Gastrocnemius medialis (tissue), 4 donors: Measurements from ENCODE around the gene RMDN3. TPM values are rescaled to one million over a fixed set of nuclear protein-coding genes. Genes with fewer than 3 reads are reported as not detected.

Experiments
- ATAC-seq, 2 donors: fragments of 150-250 bp; one replicate each; pipeline ENCODE4 v1.9.1; 2016
- DNase-seq, 2 donors: peaks; one replicate each; pipeline ENCODE4 v3.0.0-alpha.2; 2019
- H3K27ac ChIP-seq, 4 donors: fragments of 200-600 bp; sonication (generic); 1 replicate in 1 of 4; 2 replicates in 3 of 4; pipeline ENCODE4 v1.5.1; 2016 to 2018; ENCODE audit warnings: mild to moderate bottlenecking in 2 of 4, moderate library complexity in 1 of 4
- H3K27me3 ChIP-seq, 3 donors: fragments of 200-600 bp; sonication (generic) in 2 of 3; 1 replicate in 1 of 3; 2 replicates in 2 of 3; pipeline versions ENCODE4 v1.5.1 to v1.6.0; 2016 to 2019; ENCODE audit warnings: mild to moderate bottlenecking in 1 of 3, moderate library complexity in 1 of 3
- H3K36me3 ChIP-seq, 2 donors: fragments of 200-600 bp; sonication (generic) in 1 of 2; one replicate each; pipeline ENCODE4 v1.5.1; 2017 to 2018
- H3K4me1 ChIP-seq, 2 donors: fragments of 200-600 bp; sonication (generic) in 1 of 2; one replicate each; pipeline ENCODE4 v1.5.1; 2016 to 2017; ENCODE audit warnings: mild to moderate bottlenecking in 2 of 2
- H3K4me3 ChIP-seq, 4 donors: fragments of 200-600 bp; sonication (generic) in 3 of 4; 1 replicate in 1 of 4; 2 replicates in 3 of 4; pipeline ENCODE4 v1.5.1; 2016 to 2019; ENCODE audit warnings: mild to moderate bottlenecking in 2 of 4
- H3K9me3 ChIP-seq, 3 donors: fragments of 200-600 bp; sonication (generic) in 2 of 3; 1 replicate in 1 of 3; 2 replicates in 2 of 3; pipeline ENCODE4 v1.5.1; 2016 to 2019
- CTCF ChIP-seq, 5 experiments: fragments of 450-650 bp in 3 of 5; fragments of 200-600 bp in 2 of 5; sonication (generic) in 2 of 5; IDR thresholded peaks in 4 of 5; conservative IDR thresholded peaks in 1 of 5; 1 replicate in 4 of 5; 2 replicates in 1 of 5; pipeline ENCODE4 v1.5.1; 2016 to 2019; ENCODE audit warnings: antibody characterized with exemption in 5 of 5, mild to moderate bottlenecking in 3 of 5, moderate library complexity in 3 of 5
- POLR2A ChIP-seq, 2 donors: fragments of 450-650 bp; IDR thresholded peaks; one replicate each; pipeline ENCODE4 v1.6.1; 2017; ENCODE audit warnings: antibody characterized with exemption in 2 of 2, mild to moderate bottlenecking in 2 of 2, moderate library complexity in 2 of 2
- in situ Hi-C, 4 donors: fragments of 200-750 bp; cut with MboI; loops; one replicate each; pipeline versions ENCODE4 v1.15.0 to v1.8.0; 2017; ENCODE audit warnings: low sequenced_read_pairs in 4 of 4
- intact Hi-C: fragments of 100-400 bp; cut with DNase I; formaldehyde crosslinking; loops from one replicate; pipeline ENCODE4 v1.15.1; 2023; ENCODE audit warnings: low total_unique reads
- total RNA-seq, 4 donors: library from RNA; depleted of rRNA; stranded (reverse); fragments of >200 nt; gene quantifications; one replicate each; pipeline versions ENCODE4 v1.1.0 to v1.2.3, GENCODE V29; 2016

The RMDN3 gene
- total RNA-seq, 4 donors from 2014 or later = 12.7 to 55.3 (median 19.6) TPM

GRCh38 chr15:40696228-40696627, 58.8 kb downstream of the RMDN3 start:
- no peaks in the 10 kb centered on the region for H3K27me3 ChIP-seq
- ATAC-seq (no peak), DNase-seq (no peak)
- intact Hi-C loops = no loop called here
- H3K9me3 ChIP-seq = no peaks in the 10 kb centered on the region
- TF ChIP-seq POLR2A (IDR thresholded peaks at IDR 0.05) (no peak), CTCF (IDR thresholded peaks at IDR 0.05 in 4 of 5, conservative IDR thresholded peaks at IDR 0.05 in 1 of 5) (no peak)
- H3K36me3 ChIP-seq = peaks cover 0 to 9% of the 10 kb centered on the region in 2 donors
- in situ Hi-C loops = loop anchor here in 2 of 4 donors (10.0 to 25.0 kb wide), 3 partner anchors 91 to 199 kb away; partner anchors contain the start of gene VPS18 (in 1 of the 2)
- no peak overlapping the region for H3K4me3 ChIP-seq
- no peak overlapping the region for H3K27ac ChIP-seq
- peaks cover 16 to 20% of the 10 kb centered on the region in 2 donors for H3K4me1 ChIP-seq

- TF ChIP-seq CTCF (IDR thresholded peaks at IDR 0.05 in 4 of 5, conservative IDR thresholded peaks at IDR 0.05 in 1 of 5) (no peak), POLR2A (IDR thresholded peaks at IDR 0.05) (no peak)
- in situ Hi-C loops (loop anchor here in 2 of 4 donors (10.0 to 25.0 kb wide), 3 partner anchors 92 to 199 kb away; partner anchors contain the start of gene VPS18 (in 1 of the 2)), intact Hi-C loops (loop anchor here (1.0 to 2.0 kb wide), 3 partner anchors 59 to 112 kb away; partner anchors contain the start of genes DNAJC17, RMDN3 and ZFYVE19)
- H3K27ac ChIP-seq = peak overlapping the region; percentile 99 to 100 (median 100)
- peak overlapping the region; percentile 92 to 99 (median 94) for H3K4me3 ChIP-seq
- DNase-seq (no peak), ATAC-seq (no peak)
- peaks cover 0 to 9% of the 10 kb centered on the region in 2 donors for H3K36me3 ChIP-seq
- H3K27me3 ChIP-seq = no peaks in the 10 kb centered on the region
- no peaks in the 10 kb centered on the region for H3K9me3 ChIP-seq
- H3K4me1 ChIP-seq = peaks cover 16 to 20% of the 10 kb centered on the region in 2 donors
These were observed 59.6 kb downstream of the RMDN3 start for GRCh38 chr15:40695469-40695890.

GRCh38 chr15:40694688-40695468, 60.2 kb downstream of the RMDN3 start, which contains the start of gene RAD51:
Gene RAD51, plus strand, starts transcription at chr15:40695174. Its CDS starts 3,585 bp downstream, at chr15:40698759.
- no peaks in the 10 kb centered on the region for H3K27me3 ChIP-seq
- TF ChIP-seq POLR2A (IDR thresholded peaks at IDR 0.05) (peak; percentile 39 to 46), CTCF (IDR thresholded peaks at IDR 0.05 in 4 of 5, conservative IDR thresholded peaks at IDR 0.05 in 1 of 5) (no peak)
- peak within 1 kb of the TSS; percentile 92 to 99 (median 94) for H3K4me3 ChIP-seq
- peaks cover 0 to 9% of the 10 kb centered on the region in 2 donors for H3K36me3 ChIP-seq
- H3K9me3 ChIP-seq = no peaks in the 10 kb centered on the region
- intact Hi-C loops (loop anchor here (1.0 to 5.0 kb wide), 4 partner anchors 60 to 197 kb away; partner anchors contain the start of genes DNAJC17, RMDN3, VPS18 and ZFYVE19), in situ Hi-C loops (loop anchor here in 2 of 4 donors (5.0 to 25.0 kb wide), 4 partner anchors 92 to 200 kb away; partner anchors contain the start of genes KNL1 (in 1 of the 2) and VPS18 (in 1 of the 2))
- H3K4me1 ChIP-seq = peaks cover 16 to 20% of the 10 kb centered on the region in 2 donors
- peak; percentile 80 to 86 for DNase-seq
- ATAC-seq = peak; percentile 98
- H3K27ac ChIP-seq = peak within 1 kb of the TSS; percentile 99 to 100 (median 100)

GRCh38 chr15:40693904-40694687, 61.0 kb downstream of the RMDN3 start:
- DNase-seq (no peak), ATAC-seq (peak; percentile 17 to 19)
- Histone ChIP-seq H3K4me3 (peak overlapping the region; percentile 92 to 99 (median 94)), H3K4me1 (peaks cover 20 to 23% of the 10 kb centered on the region in 2 donors), H3K27ac (peak overlapping the region; percentile 99 to 100 (median 100)), H3K9me3 (no peaks in the 10 kb centered on the region), H3K27me3 (no peaks in the 10 kb centered on the region), H3K36me3 (peaks cover 0 to 9% of the 10 kb centered on the region in 2 donors)
- in situ Hi-C loops = loop anchor here in 2 of 4 donors (5.0 to 25.0 kb wide), 4 partner anchors 93 to 201 kb away; partner anchors contain the start of genes KNL1 (in 1 of the 2) and VPS18 (in 1 of the 2)
- intact Hi-C loops = loop anchor here (2.0 to 5.0 kb wide), 4 partner anchors 61 to 198 kb away; partner anchors contain the start of genes RMDN3 and VPS18
- no peak for TF ChIP-seq POLR2A (IDR thresholded peaks at IDR 0.05)
- no peak for TF ChIP-seq CTCF (IDR thresholded peaks at IDR 0.05 in 4 of 5, conservative IDR thresholded peaks at IDR 0.05 in 1 of 5)
